Fibroblast of the aortic adventitia (primary cell): ENCODE results near the gene HOXD12. TPM values are rescaled to one million over a fixed set of nuclear protein-coding genes. Genes with fewer than 3 reads are reported as not detected.

ENCODE experiments used
- DNase-seq: peaks from one replicate; pipeline ENCODE4 v3.0.0-alpha.2; 2010; ENCODE audit warnings: low read depth
- H3K4me3 ChIP-seq: 2 replicates; pipeline ENCODE4 v1.5.1; 2011; ENCODE audit warnings: low read depth, mild to moderate bottlenecking, control low read depth, low read length, moderate library complexity
- small RNA-seq: library from RNA; depleted of rRNA; stranded (forward); fragments of <200 nt; gene quantifications from one replicate; pipeline ENCODE3, GENCODE V24; 2012
- total RNA-seq: library from RNA; depleted of rRNA; stranded (reverse); fragments of >200 nt; gene quantifications from 2 replicates; pipeline ENCODE4 v1.2.3, GENCODE V29; 2012; ENCODE audit warnings: low replicate concordance
- TF ChIP-seq, protein P1 (sequence below): IDR thresholded peaks from 2 replicates; pipeline ENCODE4 v1.5.1; 2011; ENCODE audit warnings: mild to moderate bottlenecking, low read length, control low read depth, inconsistent platforms; ENCODE audit not compliant: insufficient read depth

HOXD12 gene
- total RNA-seq, 1 donor, result not detected

GRCh38 chr2:176149481-176149938, 49.9 kb downstream of the HOXD12 start:
- H3K4me3 ChIP-seq, result no peak overlapping the region
- no peak for DNase-seq
- TF ChIP-seq, protein P1, sequence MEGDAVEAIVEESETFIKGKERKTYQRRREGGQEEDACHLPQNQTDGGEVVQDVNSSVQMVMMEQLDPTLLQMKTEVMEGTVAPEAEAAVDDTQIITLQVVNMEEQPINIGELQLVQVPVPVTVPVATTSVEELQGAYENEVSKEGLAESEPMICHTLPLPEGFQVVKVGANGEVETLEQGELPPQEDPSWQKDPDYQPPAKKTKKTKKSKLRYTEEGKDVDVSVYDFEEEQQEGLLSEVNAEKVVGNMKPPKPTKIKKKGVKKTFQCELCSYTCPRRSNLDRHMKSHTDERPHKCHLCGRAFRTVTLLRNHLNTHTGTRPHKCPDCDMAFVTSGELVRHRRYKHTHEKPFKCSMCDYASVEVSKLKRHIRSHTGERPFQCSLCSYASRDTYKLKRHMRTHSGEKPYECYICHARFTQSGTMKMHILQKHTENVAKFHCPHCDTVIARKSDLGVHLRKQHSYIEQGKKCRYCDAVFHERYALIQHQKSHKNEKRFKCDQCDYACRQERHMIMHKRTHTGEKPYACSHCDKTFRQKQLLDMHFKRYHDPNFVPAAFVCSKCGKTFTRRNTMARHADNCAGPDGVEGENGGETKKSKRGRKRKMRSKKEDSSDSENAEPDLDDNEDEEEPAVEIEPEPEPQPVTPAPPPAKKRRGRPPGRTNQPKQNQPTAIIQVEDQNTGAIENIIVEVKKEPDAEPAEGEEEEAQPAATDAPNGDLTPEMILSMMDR, result no peak

GRCh38 chr2:176149939-176150583, 50.5 kb downstream of the HOXD12 start:
- no peak for DNase-seq

DNA sequence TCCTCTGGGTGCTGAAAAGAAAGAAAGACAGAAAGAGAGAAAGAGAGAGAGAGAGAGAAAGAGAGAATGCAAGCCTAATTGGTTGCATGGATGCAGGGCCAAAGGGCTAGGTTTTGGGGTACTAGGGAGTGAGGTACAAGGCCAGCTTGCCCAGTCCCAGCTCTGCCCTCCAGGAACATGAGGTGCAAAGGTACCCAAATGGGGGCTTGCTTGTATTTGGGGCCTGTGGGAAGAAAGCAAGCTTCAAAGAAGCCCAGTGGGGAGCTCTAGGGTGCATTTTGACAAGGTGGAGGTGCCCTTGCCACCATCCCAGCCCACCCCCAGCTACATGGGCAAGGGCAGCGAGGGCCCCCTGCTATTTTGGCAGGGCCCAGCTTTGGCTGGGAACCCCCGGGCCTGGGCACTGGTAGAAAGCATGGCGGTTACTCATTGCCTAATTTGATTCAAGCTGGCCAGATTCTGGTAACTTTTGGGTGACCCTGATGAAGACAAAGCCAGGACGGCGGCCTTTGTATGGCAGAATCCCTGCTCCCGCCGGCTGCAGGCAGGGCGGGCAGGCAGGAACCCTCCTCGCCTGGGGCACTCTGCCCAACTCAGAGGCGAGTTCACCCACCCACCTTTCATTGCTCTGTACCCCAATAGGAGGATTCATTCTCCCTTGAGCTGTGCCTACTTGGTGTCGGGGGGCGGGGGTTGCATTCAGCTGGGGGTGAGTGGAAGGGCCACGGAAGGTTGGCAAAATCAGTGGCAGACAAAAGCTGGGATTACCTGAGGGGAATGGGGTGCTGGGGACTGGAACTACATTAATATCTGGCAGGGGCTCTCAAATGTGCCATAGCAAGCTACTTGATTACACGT, 51.2 kb downstream of the HOXD12 start:
- H3K4me3 ChIP-seq, result no peak overlapping the region
- no peak for DNase-seq
- TF ChIP-seq, protein P1, result no peak

More at GRCh38 chr2:176149939-176150583, 50.5 kb downstream of the HOXD12 start:
- no peak overlapping the region for H3K4me3 ChIP-seq
- TF ChIP-seq, protein P1, result no peak

DNA sequence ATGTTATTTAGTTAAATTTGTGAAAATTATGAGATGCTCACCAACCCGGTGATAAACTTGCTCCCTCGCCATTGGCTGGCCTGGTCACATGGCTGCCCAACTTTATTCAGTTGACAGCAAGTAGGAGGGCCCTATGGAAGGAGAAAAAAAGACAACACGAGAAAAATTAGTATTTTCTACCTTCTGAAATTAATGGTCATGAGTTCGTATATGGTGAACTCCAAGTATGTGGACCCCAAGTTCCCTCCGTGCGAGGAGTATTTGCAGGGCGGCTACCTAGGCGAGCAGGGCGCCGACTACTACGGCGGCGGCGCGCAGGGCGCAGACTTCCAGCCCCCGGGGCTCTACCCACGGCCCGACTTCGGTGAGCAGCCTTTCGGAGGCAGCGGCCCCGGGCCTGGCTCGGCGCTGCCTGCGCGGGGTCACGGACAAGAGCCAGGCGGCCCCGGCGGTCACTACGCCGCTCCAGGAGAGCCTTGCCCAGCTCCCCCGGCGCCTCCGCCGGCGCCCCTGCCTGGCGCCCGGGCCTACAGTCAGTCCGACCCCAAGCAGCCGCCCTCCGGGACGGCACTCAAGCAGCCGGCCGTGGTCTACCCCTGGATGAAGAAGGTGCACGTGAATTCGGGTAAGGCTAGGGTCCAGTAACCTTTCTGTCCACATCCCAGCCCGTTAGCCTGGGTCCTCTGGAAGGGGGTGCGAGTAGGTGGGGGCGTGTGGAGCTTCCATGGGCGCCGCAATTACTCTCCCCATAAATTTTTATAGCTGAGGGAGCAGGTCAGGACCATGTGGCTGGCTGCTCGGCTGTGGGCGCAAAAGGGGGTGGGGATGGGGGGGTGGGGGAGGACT, 52.1 kb downstream of the HOXD12 start, which contains the start of gene HOXD4:
HOXD4 (plus strand) TSS at position 109 of the 846 bp plus-strand sequence; CDS start at position 193, 84 bp downstream.
- no peak for DNase-seq
- TF ChIP-seq, protein P1, result no peak
- peak within 1 kb of the TSS; percentile 41 for H3K4me3 ChIP-seq

Small RNA genes within 50 kb of the gene (small RNA-seq; reads per million reads assigned to genes)
- 89.5 reads per million, percentile 98 among the genes with 10 or more reads in this experiment for gene MIR10B

Other genes starting within 250 kb of the HOXD12 start
- gene LNPK, start 97.5 kb upstream of the HOXD12 start, total RNA-seq, result 28.9 and 61.4 TPM in 2 replicates
- gene EVX2, start 15.8 kb upstream of the HOXD12 start, total RNA-seq, result not detected in 2 replicates
- gene HOXD13, start 7.1 kb upstream of the HOXD12 start, total RNA-seq, result not detected in 2 replicates
- not detected in 2 replicates for gene HOXD11, start 7.5 kb downstream of the HOXD12 start, total RNA-seq
- not detected in 2 replicates for gene HOXD10, start 17.0 kb downstream of the HOXD12 start, total RNA-seq
- not detected in 2 replicates for gene HOXD9, start 22.9 kb downstream of the HOXD12 start, total RNA-seq
- gene HOXD8, start 29.9 kb downstream of the HOXD12 start, total RNA-seq, result 0.45 and 0.49 TPM in 2 replicates
- 1.1 TPM in 1 of 2 replicates, not detected in the other for gene HOXD4, start 51.8 kb downstream of the HOXD12 start, total RNA-seq
- gene HOXD3, start 57.5 kb downstream of the HOXD12 start, total RNA-seq, result 0.09 TPM in 1 of 2 replicates, not detected in the other
- not detected in 2 replicates for gene HOXD1, start 88.9 kb downstream of the HOXD12 start, total RNA-seq
- gene MTX2, start 169.6 kb downstream of the HOXD12 start, total RNA-seq, result 14.1 and 18.3 TPM in 2 replicates